H1 (cell line): ENCODE results near the gene LZTFL1. TPM values are rescaled to one million over a fixed set of nuclear protein-coding genes. Genes with fewer than 3 reads are reported as not detected.

Source experiments
- CTCF ChIA-PET: fragments of 300-600 bp; sonication (Branson Sonifier 250); formaldehyde crosslinking; loops from one replicate; lab custom pipeline; 2021; ENCODE audit not compliant: partially characterized antibody; lab: Charles Lee
- POLR2A ChIA-PET: fragments of 300-600 bp; sonication (Branson Sonifier 250); formaldehyde crosslinking; loops from one replicate; lab custom pipeline; 2021; ENCODE audit warnings: inconsistent platforms; ENCODE audit not compliant: partially characterized antibody; lab: Charles Lee
- DNase-seq, 2 experiments: peaks; one replicate each; pipeline versions ENCODE4 v3.0.0 to v3.0.0-alpha.2; 2010 to 2022; ENCODE audit warnings: low spot score in 2 of 2, low read depth in 1 of 2, mixed read lengths in 1 of 2
- FAIRE-seq: peaks from 2 replicates; lab custom pipeline; 2011; peaks lifted over from hg19 to GRCh38; lab: Jason Lieb, UNC
- H2AFZ ChIP-seq: 2 replicates; pipeline ENCODE4 v1.8.1; 2012; ENCODE audit warnings: low read length, inconsistent platforms
- H2AK5ac ChIP-seq: 2 replicates; pipeline ENCODE4 v1.6.1; 2013; ENCODE audit warnings: low read depth, low read length
- H2BK120ac ChIP-seq: replicated peaks from 2 replicates; pipeline ENCODE3; 2013; ENCODE audit warnings: low read depth, low read length, inconsistent platforms
- H2BK12ac ChIP-seq: 2 replicates; pipeline ENCODE4 v1.6.1; 2013; ENCODE audit warnings: low read depth, low read length
- H2BK15ac ChIP-seq: 2 replicates; pipeline ENCODE4 v1.6.1; 2013; ENCODE audit warnings: low read length
- H2BK20ac ChIP-seq: 2 replicates; pipeline ENCODE4 v1.6.1; 2013; ENCODE audit warnings: low read length
- H2BK5ac ChIP-seq: 2 replicates; pipeline ENCODE4 v1.6.1; 2013; ENCODE audit warnings: low read depth, low read length
- H3K14ac ChIP-seq: 2 replicates; pipeline ENCODE4 v1.6.1; 2013; ENCODE audit warnings: inconsistent platforms; ENCODE audit not compliant: insufficient read length
- H3K18ac ChIP-seq: 2 replicates; pipeline ENCODE4 v1.6.1; 2013; ENCODE audit warnings: low read length; ENCODE audit errors: extremely low read depth
- H3K23ac ChIP-seq: 2 replicates; pipeline ENCODE4 v1.6.1; 2013; ENCODE audit warnings: inconsistent platforms; ENCODE audit not compliant: insufficient read length
- H3K23me2 ChIP-seq: 2 replicates; pipeline ENCODE4 v1.6.1; 2013; ENCODE audit warnings: low read depth, low read length
- H3K27ac ChIP-seq: 2 replicates; pipeline ENCODE4 v1.6.1; 2011; ENCODE audit warnings: low read depth, low read length, inconsistent platforms
- H3K27me3 ChIP-seq, 4 experiments: replicated peaks in 1 of 4; 1 replicate in 1 of 4; 2 replicates in 3 of 4; pipeline versions ENCODE4 v1.6.1 to v1.8.1; 2011 to 2013; ENCODE audit warnings: low read length in 3 of 4, mild to moderate bottlenecking in 3 of 4, inconsistent platforms in 2 of 4, mixed read lengths in 2 of 4, moderate library complexity in 1 of 4; ENCODE audit not compliant: control insufficient read depth in 3 of 4, insufficient read depth in 3 of 4; ENCODE audit errors: extremely low read depth in 1 of 4
- H3K36me3 ChIP-seq, 4 experiments: 2 replicates each; pipeline versions ENCODE4 v1.6.1 to v1.8.1; 2011 to 2013; ENCODE audit warnings: mild to moderate bottlenecking in 4 of 4, low read length in 3 of 4, moderate library complexity in 2 of 4, control low read depth in 1 of 4, inconsistent platforms in 1 of 4; ENCODE audit not compliant: insufficient read depth in 4 of 4, control insufficient read depth in 2 of 4
- H3K4ac ChIP-seq: replicated peaks from 2 replicates; pipeline ENCODE3; 2013; ENCODE audit warnings: low read length, low read depth, mixed read lengths, inconsistent platforms; ENCODE audit not compliant: insufficient read length
- H3K4me1 ChIP-seq, 4 experiments: replicated peaks in 1 of 4; 1 replicate in 1 of 4; 2 replicates in 3 of 4; pipeline versions ENCODE4 v1.6.1 to v1.8.1; 2011 to 2013; ENCODE audit warnings: low read length in 3 of 4, inconsistent platforms in 2 of 4, mixed read lengths in 1 of 4; ENCODE audit not compliant: insufficient read depth in 4 of 4, control insufficient read depth in 3 of 4
- H3K4me2 ChIP-seq, 2 experiments: 2 replicates each; pipeline versions ENCODE4 v1.6.1 to v1.8.1; 2011 to 2013; ENCODE audit warnings: low read depth in 2 of 2, low read length in 2 of 2, control low read depth in 1 of 2, inconsistent platforms in 1 of 2, mild to moderate bottlenecking in 1 of 2; ENCODE audit not compliant: insufficient read depth in 1 of 2
- H3K4me3 ChIP-seq, 4 experiments: fragments of 200-600, 300-600 bp in 1 of 4; sonication (generic), shearing (Covaris generic), sonication (Bioruptor Twin) in 1 of 4; 2 replicates each; pipeline versions ENCODE4 v1.5.1 to v1.8.1; 2011 to 2016; ENCODE audit warnings: low read length in 4 of 4, low read depth in 3 of 4, control low read depth in 2 of 4, inconsistent platforms in 2 of 4, mild to moderate bottlenecking in 2 of 4, mixed read lengths in 1 of 4, moderate library complexity in 1 of 4; ENCODE audit not compliant: insufficient read depth in 2 of 4; ENCODE audit errors: extremely low read depth in 1 of 4
- H3K56ac ChIP-seq: replicated peaks from 2 replicates; pipeline ENCODE3; 2013; ENCODE audit warnings: low read depth, mild to moderate bottlenecking, mixed read lengths, low read length, inconsistent platforms; ENCODE audit not compliant: insufficient read length
- H3K79me1 ChIP-seq: 2 replicates; pipeline ENCODE4 v1.6.1; 2013; ENCODE audit warnings: low read depth, low read length, control low read depth
- H3K79me2 ChIP-seq, 2 experiments: 2 replicates each; pipeline versions ENCODE4 v1.6.1 to v1.8.1; 2012 to 2013; ENCODE audit warnings: low read length in 2 of 2, mild to moderate bottlenecking in 2 of 2, inconsistent platforms in 1 of 2; ENCODE audit not compliant: insufficient read depth in 2 of 2, control insufficient read depth in 1 of 2
- H3K9ac ChIP-seq, 4 experiments: replicated peaks in 1 of 4; 1 replicate in 1 of 4; 2 replicates in 3 of 4; pipeline versions ENCODE4 v1.6.1 to v1.8.1; 2011 to 2013; ENCODE audit warnings: low read depth in 3 of 4, low read length in 3 of 4, control low read depth in 2 of 4, mild to moderate bottlenecking in 2 of 4, moderate library complexity in 2 of 4, inconsistent platforms in 1 of 4; ENCODE audit errors: extremely low read depth in 1 of 4
- H3K9me3 ChIP-seq, 2 experiments: 2 replicates each; pipeline versions ENCODE4 v1.6.1 to v1.8.1; 2012 to 2013; ENCODE audit warnings: mild to moderate bottlenecking in 2 of 2, moderate library complexity in 2 of 2, control low read depth in 1 of 2, inconsistent platforms in 1 of 2, low read depth in 1 of 2, low read length in 1 of 2, mixed read lengths in 1 of 2; ENCODE audit not compliant: insufficient read depth in 2 of 2
- H4K20me1 ChIP-seq, 2 experiments: replicated peaks in 1 of 2; 2 replicates each; pipeline versions ENCODE3 to v1.8.1; 2011 to 2013; ENCODE audit warnings: inconsistent platforms in 2 of 2, low read length in 2 of 2, mild to moderate bottlenecking in 1 of 2; ENCODE audit not compliant: insufficient read depth in 2 of 2, control insufficient read depth in 1 of 2
- H4K5ac ChIP-seq: 2 replicates; pipeline ENCODE4 v1.6.1; 2013; ENCODE audit warnings: low read length, low read depth, mixed read lengths, inconsistent platforms; ENCODE audit not compliant: insufficient read length
- H4K8ac ChIP-seq: 2 replicates; pipeline ENCODE4 v1.8.0; 2013; ENCODE audit warnings: mild to moderate bottlenecking, moderate library complexity, low read length, inconsistent platforms; ENCODE audit not compliant: insufficient read depth; ENCODE audit errors: extremely low read depth
- H4K91ac ChIP-seq: replicated peaks from 2 replicates; pipeline ENCODE3; 2013; ENCODE audit warnings: low read length, mixed read lengths, inconsistent platforms; ENCODE audit not compliant: insufficient read length
- HDAC2 ChIP-seq, 2 experiments: fragments of 300-600 bp in 1 of 2; sonication (generic) in 1 of 2; IDR thresholded peaks; 2 replicates each; pipeline ENCODE4 v1.6.1; 2011 to 2012; ENCODE audit warnings: low read depth in 2 of 2, low read length in 2 of 2, mild to moderate bottlenecking in 2 of 2, moderate library complexity in 2 of 2, borderline replicate concordance in 1 of 2, inconsistent platforms in 1 of 2
- WGBS, 2 experiments: shearing (Covaris generic) in 1 of 2; methylation state at CpG; one replicate each; pipeline versions ENCODE4 v1.1.6 to v1.1.7; 2013 to 2015; ENCODE audit warnings: low lambda C conversion rate in 2 of 2, mixed read lengths in 2 of 2, inconsistent platforms in 1 of 2, low coverage in 1 of 2, missing lambda C conversion rate in 1 of 2; ENCODE audit not compliant: insufficient replicate concordance in 2 of 2, insufficient coverage in 1 of 2, insufficient read length in 1 of 2; ENCODE audit errors: extremely low coverage in 1 of 2, missing lambda C conversion rate in 1 of 2; 5-methylcytosine and 5-hydroxymethylcytosine counted together
- polyA plus RNA-seq, 7 experiments: library from polyadenylated mRNA; depleted of rRNA in 3 of 7; stranded (reverse) in 5 of 7; unstranded in 2 of 7; fragments of >200 nt in 5 of 7; fragments of 200-250 nt in 2 of 7; gene quantifications; 1 replicate in 5 of 7; 2 replicates in 1 of 7; 4 replicates in 1 of 7; pipeline versions ENCODE4 v1.2.1 to v1.2.3, GENCODE V29; 2011 to 2013; ENCODE audit warnings: missing spikeins in 2 of 7, mixed read lengths in 2 of 7
- total RNA-seq: library from RNA; stranded (reverse); fragmentation: NEBNext Ultra II Directional; extraction: Animal tissue kit (Norgen Biotek cat#: 25700); gene quantifications from 2 replicates; pipeline ENCODE4 v1.2.1, GENCODE V29; 2021
- TF ChIP-seq, protein P1 (sequence below): IDR thresholded peaks from 2 replicates; pipeline ENCODE4 v1.6.1; 2012; ENCODE audit warnings: inconsistent platforms

Gene LZTFL1
- total and polyA plus RNA-seq, 2 of the 8 experiments (the other 6 are each of a cell fraction or from before 2014, with no cell fraction given), result 8.7 to 11.5 TPM

DNA sequence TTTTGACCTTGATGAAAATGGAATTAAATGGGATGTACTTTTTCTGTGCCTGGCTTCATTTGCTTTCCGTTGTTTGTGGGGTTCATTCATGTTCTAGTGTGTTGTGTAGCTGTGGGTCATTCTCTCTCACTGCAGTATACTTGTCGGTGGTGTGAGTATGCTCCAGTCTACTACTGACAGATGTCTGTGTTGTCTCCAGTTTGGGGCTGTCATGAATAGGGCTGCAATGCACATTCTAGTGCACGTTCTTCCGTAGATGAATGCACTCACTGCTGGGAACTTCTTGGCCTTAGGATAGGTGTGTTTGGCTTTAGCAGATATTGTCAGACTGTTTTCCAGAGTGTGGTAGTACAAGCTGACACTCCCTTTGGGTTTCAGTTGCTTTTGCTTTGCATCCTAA, 43.9 kb downstream of the LZTFL1 start:
- Histone ChIP-seq H3K36me3 (no peaks in the 10 kb centered on the region), H2BK120ac (no peak overlapping the region), H3K4ac (no peak overlapping the region), H3K9me3 (no peaks in the 10 kb centered on the region), H2AFZ (no peak overlapping the region), H4K8ac (no peak overlapping the region), H3K79me2 (no peaks in the 10 kb centered on the region), H4K20me1 (peaks cover 0 to 2% of the 10 kb centered on the region in 2 experiments), H3K4me3 (no peak overlapping the region), H2BK5ac (no peak overlapping the region), H2BK15ac (no peak overlapping the region), H4K91ac (no peak overlapping the region), H2AK5ac (no peak overlapping the region), H3K27me3 (peaks cover 22 to 48% (median 39%) of the 10 kb centered on the region in 4 experiments), H3K23ac (no peak overlapping the region), H4K5ac (no peak overlapping the region), H2BK20ac (no peak overlapping the region), H3K18ac (no peak overlapping the region), H3K23me2 (peaks cover 2% of the 10 kb centered on the region; the same call in 1 of the 2 replicates), H3K4me1 (peaks cover 0 to 3% (median 0%) of the 10 kb centered on the region in 4 experiments; a peak in 2 of 7 replicates), H3K14ac (no peak overlapping the region), H3K79me1 (no peaks in the 10 kb centered on the region), H3K56ac (no peak overlapping the region), H3K9ac (no peak overlapping the region; a peak in 1 of 7 replicates), H3K27ac (no peak overlapping the region), H2BK12ac (no peak overlapping the region), H3K4me2 (no peak overlapping the region)
- ChIA-PET POLR2A (interaction anchor here (1.3 kb wide), 1 partner anchor 8 kb away, joined by 3 read pairs; no protein-coding TSS in a partner anchor), CTCF (interaction anchor here (3.7 kb wide), 1 partner anchor 37 kb away, joined by 13 read pairs; no protein-coding TSS in a partner anchor)
- TF ChIP-seq HDAC2 (IDR thresholded peaks at IDR 0.05; ENCODE audit: borderline replicate concordance in 1 of 2, low read depth in 2 of 2, low read length in 2 of 2), result no peak
- TF ChIP-seq, protein P1, sequence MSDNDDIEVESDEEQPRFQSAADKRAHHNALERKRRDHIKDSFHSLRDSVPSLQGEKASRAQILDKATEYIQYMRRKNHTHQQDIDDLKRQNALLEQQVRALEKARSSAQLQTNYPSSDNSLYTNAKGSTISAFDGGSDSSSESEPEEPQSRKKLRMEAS, result no peak
- FAIRE-seq, result no peak
- WGBS, 2 experiments, result 91% methylated on average over 4 of the region's 4 CpGs; no CpG with 5 or more reads in 1 of the 2 experiments
- no peak for DNase-seq
